H9 (cell line): Measurements from ENCODE around the gene WASF3. TPM values are rescaled to one million over a fixed set of nuclear protein-coding genes. Genes with fewer than 3 reads are reported as not detected.

Experiments used
- DNase-seq: peaks from one replicate; pipeline ENCODE4 v3.0.0-alpha.2; 2017
- H2AFZ ChIP-seq: one replicate; pipeline ENCODE4 v1.6.1; 2013; ENCODE audit warnings: mild to moderate bottlenecking, low read length, control low read depth, moderate library complexity
- H2AK5ac ChIP-seq: 2 replicates; pipeline ENCODE4 v1.6.1; 2013; ENCODE audit warnings: low read length, control low read depth, mixed read lengths; ENCODE audit not compliant: insufficient read length
- H2BK120ac ChIP-seq: one replicate; pipeline ENCODE4 v1.6.1; 2013; ENCODE audit warnings: low read depth, mild to moderate bottlenecking, low read length, control low read depth, inconsistent platforms; ENCODE audit not compliant: poor library complexity, severe bottlenecking
- H2BK12ac ChIP-seq: 2 replicates; pipeline ENCODE4 v1.6.1; 2013; ENCODE audit warnings: low read length, control low read depth, mixed read lengths, low read depth; ENCODE audit not compliant: insufficient read length
- H2BK15ac ChIP-seq: 2 replicates; pipeline ENCODE4 v1.6.1; 2013; ENCODE audit warnings: low read depth, low read length, control low read depth
- H2BK20ac ChIP-seq: one replicate; pipeline ENCODE4 v1.6.1; 2013; ENCODE audit warnings: low read depth, mild to moderate bottlenecking, low read length, control low read depth, inconsistent platforms; ENCODE audit not compliant: poor library complexity, severe bottlenecking
- H2BK5ac ChIP-seq: 2 replicates; pipeline ENCODE4 v1.6.1; 2013; ENCODE audit warnings: low read length, control low read depth, mixed read lengths; ENCODE audit not compliant: insufficient read length
- H3K14ac ChIP-seq: 2 replicates; pipeline ENCODE4 v1.6.1; 2013; ENCODE audit warnings: low read length, control low read depth; ENCODE audit not compliant: insufficient read depth
- H3K18ac ChIP-seq: 2 replicates; pipeline ENCODE4 v1.6.1; 2013; ENCODE audit warnings: low read depth, mild to moderate bottlenecking, mixed read lengths, low read length, control low read depth; ENCODE audit not compliant: insufficient read length
- H3K23ac ChIP-seq: 2 replicates; pipeline ENCODE4 v1.6.1; 2013; ENCODE audit warnings: low read length, control low read depth, mixed read lengths, low read depth; ENCODE audit not compliant: insufficient read length
- H3K23me2 ChIP-seq: 2 replicates; pipeline ENCODE4 v1.6.1; 2013; ENCODE audit warnings: low read depth, mild to moderate bottlenecking, mixed read lengths, low read length, control low read depth; ENCODE audit not compliant: insufficient read length, poor library complexity, severe bottlenecking
- H3K27ac ChIP-seq: 2 replicates; pipeline ENCODE4 v1.5.1; 2013; ENCODE audit warnings: low read length, control low read depth, mixed read lengths, low read depth; ENCODE audit not compliant: insufficient read length
- H3K27me3 ChIP-seq: 2 replicates; pipeline ENCODE4 v1.6.1; 2013; ENCODE audit warnings: low read length, control low read depth, inconsistent platforms; ENCODE audit not compliant: insufficient read depth
- H3K4ac ChIP-seq: 2 replicates; pipeline ENCODE4 v1.6.1; 2013; ENCODE audit warnings: low read depth, mild to moderate bottlenecking, control low read depth, inconsistent platforms, low read length, moderate library complexity
- H3K4me1 ChIP-seq: 2 replicates; pipeline ENCODE4 v1.6.1; 2013; ENCODE audit warnings: low read length, control low read depth, inconsistent platforms; ENCODE audit not compliant: insufficient read depth
- H3K4me2 ChIP-seq: 2 replicates; pipeline ENCODE4 v1.6.1; 2013; ENCODE audit warnings: low read length, control low read depth, mixed read lengths; ENCODE audit not compliant: insufficient read length, insufficient read depth
- H3K56ac ChIP-seq: 2 replicates; pipeline ENCODE4 v1.6.1; 2013; ENCODE audit warnings: low read depth, mild to moderate bottlenecking, mixed read lengths, low read length, control low read depth; ENCODE audit not compliant: insufficient read length
- H3K79me1 ChIP-seq: 2 replicates; pipeline ENCODE4 v1.6.1; 2013; ENCODE audit warnings: low read depth, mild to moderate bottlenecking, moderate library complexity, low read length, control low read depth, inconsistent platforms; ENCODE audit not compliant: insufficient read depth, poor library complexity, severe bottlenecking
- H3K79me2 ChIP-seq: 2 replicates; pipeline ENCODE4 v1.6.1; 2013; ENCODE audit warnings: low read length, control low read depth, inconsistent platforms; ENCODE audit not compliant: insufficient read depth
- H3K9ac ChIP-seq: 2 replicates; pipeline ENCODE4 v1.6.1; 2013; ENCODE audit warnings: low read length, control low read depth, mixed read lengths; ENCODE audit not compliant: insufficient read length; ENCODE audit errors: extremely low read depth
- H3K9me3 ChIP-seq: one replicate; pipeline ENCODE4 v1.6.1; 2013; ENCODE audit warnings: low read depth, low read length, inconsistent platforms; ENCODE audit not compliant: control insufficient read depth
- H3T11ph ChIP-seq: one replicate; pipeline ENCODE4 v1.6.1; 2013; ENCODE audit warnings: mild to moderate bottlenecking, low read length, control low read depth, inconsistent platforms
- H4K20me1 ChIP-seq: one replicate; pipeline ENCODE4 v1.6.1; 2013; ENCODE audit not compliant: control insufficient read depth, insufficient read length, insufficient read depth
- H4K5ac ChIP-seq: 2 replicates; pipeline ENCODE4 v1.6.1; 2013; ENCODE audit warnings: low read depth, mild to moderate bottlenecking, mixed read lengths, low read length, control low read depth; ENCODE audit not compliant: insufficient read length
- H4K8ac ChIP-seq: replicated peaks from 2 replicates; pipeline ENCODE4 v1.6.1; 2013; ENCODE audit warnings: low read length, control low read depth, mixed read lengths, low read depth; ENCODE audit not compliant: insufficient read length
- H4K91ac ChIP-seq: 2 replicates; pipeline ENCODE4 v1.6.1; 2013; ENCODE audit warnings: low read depth, mild to moderate bottlenecking, moderate library complexity, mixed read lengths, low read length, control low read depth; ENCODE audit not compliant: insufficient read length
- H3K27ac Mint-ChIP-seq, 3 experiments: 2 replicates in 2 of 3; 3 replicates in 1 of 3; pipeline ENCODE4 v1.8.0; 2020 to 2021; ENCODE audit warnings: mixed read lengths in 3 of 3, mild to moderate bottlenecking in 1 of 3, moderate library complexity in 1 of 3
- H3K27me3 Mint-ChIP-seq: 2 replicates; pipeline ENCODE4 v1.8.0; 2021; ENCODE audit warnings: low read depth, mild to moderate bottlenecking, moderate library complexity, mixed read lengths
- H3K36me3 Mint-ChIP-seq, 3 experiments: 2 replicates in 2 of 3; 3 replicates in 1 of 3; pipeline ENCODE4 v1.8.0; 2020 to 2021; ENCODE audit warnings: low read depth in 3 of 3, mixed read lengths in 3 of 3; ENCODE audit not compliant: insufficient read depth in 1 of 3
- H3K4me1 Mint-ChIP-seq, 2 experiments: 2 replicates each; pipeline ENCODE4 v1.8.0; 2020; ENCODE audit warnings: mixed read lengths in 2 of 2
- H3K4me3 Mint-ChIP-seq, 2 experiments: 2 replicates in 1 of 2; 3 replicates in 1 of 2; pipeline ENCODE4 v1.8.0; 2020 to 2021; ENCODE audit warnings: mild to moderate bottlenecking in 2 of 2, mixed read lengths in 2 of 2, moderate library complexity in 1 of 2
- H3K9me3 Mint-ChIP-seq, 2 experiments: 2 replicates in 1 of 2; 3 replicates in 1 of 2; pipeline ENCODE4 v1.8.0; 2020; ENCODE audit warnings: mild to moderate bottlenecking in 2 of 2, mixed read lengths in 2 of 2, moderate library complexity in 1 of 2
- CTCF ChIP-seq: fragments of 200-600 bp; sonication (generic); conservative IDR thresholded peaks from 3 replicates; pipeline ENCODE4 v1.8.0; 2021; ENCODE audit warnings: antibody characterized with exemption, mild to moderate bottlenecking
- WGBS: extraction: QIAGEN DNeasy Blood & Tissue Kit; methylation state at CpG from one replicate; pipeline ENCODE4 v1.1.7; 2013; ENCODE audit warnings: missing lambda C conversion rate, low lambda C conversion rate, mixed read lengths; ENCODE audit not compliant: insufficient read length; ENCODE audit errors: extremely low coverage; 5-methylcytosine and 5-hydroxymethylcytosine counted together
- total RNA-seq: library from RNA; stranded (reverse); gene quantifications from 2 replicates; pipeline ENCODE4 v1.2.1, GENCODE V29; 2021

WASF3 gene
- total RNA-seq, 1 experiment from 2014 or later = 22.2 TPM

- Histone ChIP-seq H2BK120ac (no peak overlapping the region), H3K23me2 (peaks cover 3% of the 10 kb centered on the region), H2BK15ac (no peak overlapping the region), H2AK5ac (no peak overlapping the region), H3K27ac (no peak overlapping the region), H3K4ac (no peak overlapping the region), H3K14ac (no peak overlapping the region), H2BK20ac (no peak overlapping the region), H4K8ac (no peak overlapping the region), H4K20me1 (no peaks in the 10 kb centered on the region), H3K79me2 (no peaks in the 10 kb centered on the region), H3K56ac (no peak overlapping the region), H3K27me3 (no peaks in the 10 kb centered on the region), H3K9me3 (no peaks in the 10 kb centered on the region), H3K23ac (no peak overlapping the region), H2AFZ (no peak overlapping the region), H4K91ac (no peak overlapping the region), H4K5ac (no peak overlapping the region), H3K4me1 (no peaks in the 10 kb centered on the region), H3K79me1 (no peaks in the 10 kb centered on the region), H3K9ac (no peak overlapping the region), H3K4me2 (no peak overlapping the region), H2BK12ac (no peak overlapping the region), H3K18ac (no peak overlapping the region), H3T11ph (no peak overlapping the region), H2BK5ac (no peak overlapping the region)
- Mint-ChIP-seq H3K36me3 (peaks cover 21 to 23% (median 21%) of the 10 kb centered on the region in 3 experiments), H3K4me3 (no peak overlapping the region), H3K27ac (no peak overlapping the region), H3K9me3 (no peaks in the 10 kb centered on the region), H3K27me3 (no peaks in the 10 kb centered on the region), H3K4me1 (no peaks in the 10 kb centered on the region)
- DNase-seq = no peak
- WGBS = no CpG with 5 or more reads among the region's 8 CpGs
- no peak for TF ChIP-seq CTCF
These were observed 130.8 kb downstream of the WASF3 start for GRCh38 chr13:26688286-26688685.
